ENCODE results near the gene SNAPC4. TPM values are rescaled to one million over a fixed set of nuclear protein-coding genes. Genes with fewer than 3 reads are reported as not detected.

SNAPC4 gene
- total RNA-seq, 1 experiment from 2014 or later = 29.7 TPM

- no peaks in the 10 kb centered on the region for H4K20me1 ChIP-seq (ENCODE audit: control insufficient read depth, insufficient read depth, insufficient read length)
- no peaks in the 10 kb centered on the region for H3K9me3 ChIP-seq (ENCODE audit: control insufficient read depth, low read depth, low read length)
- 0 out of 3 replicates have a peak, but pooled peaks have one; percentile 9 for TF ChIP-seq CTCF (conservative IDR thresholded peaks at IDR 0.05)
- H3K9ac ChIP-seq (ENCODE audit: extremely low read depth, insufficient read length, low read length) = no peak overlapping the region
- no peaks in the 10 kb centered on the region for H3K9me3 Mint-ChIP-seq
- H2BK120ac ChIP-seq (ENCODE audit: low read depth, low read length, poor library complexity, severe bottlenecking) = no peak overlapping the region
- H3K4me1 ChIP-seq (ENCODE audit: insufficient read depth, low read length) = no peaks in the 10 kb centered on the region
- H3K23ac ChIP-seq (ENCODE audit: insufficient read length, low read depth, low read length) = no peak overlapping the region
- H4K5ac ChIP-seq (ENCODE audit: insufficient read length, low read depth, low read length) = no peak overlapping the region
- no peak for DNase-seq
- H3K27ac Mint-ChIP-seq = no peak overlapping the region; a peak in 2 of 7 replicates
- no peaks in the 10 kb centered on the region for H3K79me1 ChIP-seq (ENCODE audit: insufficient read depth, low read depth, low read length, poor library complexity, severe bottlenecking)
- H3K4me1 Mint-ChIP-seq = 0 out of 4 replicates have a peak, but pooled peaks cover 0 to 2% of the 10 kb centered on the region in 2 experiments
- no peak overlapping the region for H3K4me2 ChIP-seq (ENCODE audit: insufficient read depth, insufficient read length, low read length)
- no peak overlapping the region for H4K8ac ChIP-seq (replicated peaks; ENCODE audit: insufficient read length, low read depth, low read length)
- H2BK20ac ChIP-seq (ENCODE audit: low read depth, low read length, poor library complexity, severe bottlenecking) = no peak overlapping the region
- no peak overlapping the region for H3K4ac ChIP-seq (ENCODE audit: low read depth, low read length)
- H2BK12ac ChIP-seq (ENCODE audit: insufficient read length, low read depth, low read length) = no peak overlapping the region
- H3K14ac ChIP-seq (ENCODE audit: insufficient read depth, low read length) = no peak overlapping the region
- H2BK5ac ChIP-seq (ENCODE audit: insufficient read length, low read length) = no peak overlapping the region
- no peak overlapping the region for H2AFZ ChIP-seq (ENCODE audit: low read length)
- H3K27me3 ChIP-seq (ENCODE audit: insufficient read depth, low read length) = no peaks in the 10 kb centered on the region
- no peaks in the 10 kb centered on the region for H3K79me2 ChIP-seq (ENCODE audit: insufficient read depth, low read length)
- no peaks in the 10 kb centered on the region for H3K23me2 ChIP-seq (ENCODE audit: insufficient read length, low read depth, low read length, poor library complexity, severe bottlenecking)
- no peak overlapping the region for H2BK15ac ChIP-seq (ENCODE audit: low read depth, low read length)
- H3K27me3 Mint-ChIP-seq (ENCODE audit: low read depth) = no peaks in the 10 kb centered on the region
- peaks cover 4 to 34% (median 26%) of the 10 kb centered on the region in 3 experiments; a peak in 6 of 7 replicates for H3K36me3 Mint-ChIP-seq (ENCODE audit: insufficient read depth in 1 of 3, low read depth in 3 of 3)
- H2AK5ac ChIP-seq (ENCODE audit: insufficient read length, low read length) = no peak overlapping the region
- WGBS (ENCODE audit: extremely low coverage, insufficient read length, low lambda C conversion rate) = no CpG with 5 or more reads among the region's 32 CpGs
- no peak overlapping the region for H3T11ph ChIP-seq (ENCODE audit: low read length)
- H4K91ac ChIP-seq (ENCODE audit: insufficient read length, low read depth, low read length) = no peak overlapping the region
- no peak overlapping the region for H3K56ac ChIP-seq (ENCODE audit: insufficient read length, low read depth, low read length)
- no peak overlapping the region for H3K27ac ChIP-seq (ENCODE audit: insufficient read length, low read depth, low read length)
- no peak overlapping the region for H3K18ac ChIP-seq (ENCODE audit: insufficient read length, low read depth, low read length)
- no peak overlapping the region for H3K4me3 Mint-ChIP-seq
These were observed 29.9 kb upstream of the SNAPC4 start for GRCh38 chr9:136429683-136430491.
